ENCODE measurements around the gene TMPRSS4.

DNA sequence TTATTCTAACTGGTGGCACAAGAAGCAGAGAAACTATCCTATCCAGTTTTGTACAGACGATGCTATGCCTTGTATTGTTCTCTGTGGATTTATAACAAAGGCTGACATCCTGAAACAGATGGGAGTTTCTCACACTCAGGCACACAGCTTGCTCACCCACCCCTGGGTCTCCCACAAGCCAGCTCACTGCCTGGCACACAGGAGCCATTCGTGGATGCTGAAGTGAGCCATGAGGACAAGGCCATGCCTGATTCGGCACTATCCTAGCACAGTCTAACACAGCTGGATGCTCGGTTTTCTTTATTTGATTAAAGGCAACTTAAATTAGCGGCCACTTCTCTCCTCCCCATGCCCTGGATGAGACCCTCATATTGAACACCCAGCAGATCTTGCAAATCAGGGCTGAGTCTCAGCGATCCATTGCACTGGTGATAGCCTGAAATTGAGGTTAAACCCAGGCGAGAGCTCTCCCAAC, 25.7 kb upstream of the TMPRSS4 start:
- TF ChIP-seq POLR2AphosphoS5 (IDR thresholded peaks at IDR 0.05; ENCODE audit: low read depth, low read length) (no peak), ZBTB33 (IDR thresholded peaks at IDR 0.05; ENCODE audit: borderline replicate concordance, low read depth) (no peak), EZH2phosphoT487 (IDR thresholded peaks at IDR 0.05; ENCODE audit: borderline replicate concordance, low read depth) (no peak), CHD2 (IDR thresholded peaks at IDR 0.05; ENCODE audit: low read length, partially characterized antibody) (no peak), RAD21 (IDR thresholded peaks at IDR 0.05; ENCODE audit: low read length) (no peak), ELF1 (IDR thresholded peaks at IDR 0.05) (no peak), MXI1 (IDR thresholded peaks at IDR 0.05; ENCODE audit: low read depth, low read length) (no peak), NRF1 (IDR thresholded peaks at IDR 0.05; ENCODE audit: low read depth, low read length) (no peak), GABPA (IDR thresholded peaks at IDR 0.05; ENCODE audit: low read depth) (no peak)
- TF ChIP-seq, protein P1, sequence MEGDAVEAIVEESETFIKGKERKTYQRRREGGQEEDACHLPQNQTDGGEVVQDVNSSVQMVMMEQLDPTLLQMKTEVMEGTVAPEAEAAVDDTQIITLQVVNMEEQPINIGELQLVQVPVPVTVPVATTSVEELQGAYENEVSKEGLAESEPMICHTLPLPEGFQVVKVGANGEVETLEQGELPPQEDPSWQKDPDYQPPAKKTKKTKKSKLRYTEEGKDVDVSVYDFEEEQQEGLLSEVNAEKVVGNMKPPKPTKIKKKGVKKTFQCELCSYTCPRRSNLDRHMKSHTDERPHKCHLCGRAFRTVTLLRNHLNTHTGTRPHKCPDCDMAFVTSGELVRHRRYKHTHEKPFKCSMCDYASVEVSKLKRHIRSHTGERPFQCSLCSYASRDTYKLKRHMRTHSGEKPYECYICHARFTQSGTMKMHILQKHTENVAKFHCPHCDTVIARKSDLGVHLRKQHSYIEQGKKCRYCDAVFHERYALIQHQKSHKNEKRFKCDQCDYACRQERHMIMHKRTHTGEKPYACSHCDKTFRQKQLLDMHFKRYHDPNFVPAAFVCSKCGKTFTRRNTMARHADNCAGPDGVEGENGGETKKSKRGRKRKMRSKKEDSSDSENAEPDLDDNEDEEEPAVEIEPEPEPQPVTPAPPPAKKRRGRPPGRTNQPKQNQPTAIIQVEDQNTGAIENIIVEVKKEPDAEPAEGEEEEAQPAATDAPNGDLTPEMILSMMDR (IDR thresholded peaks at IDR 0.05): no peak

All from SK-N-SH (cell line).